ENCODE results near the gene ZNF287.

- no peak for TF ChIP-seq POLR2A (IDR thresholded peaks at IDR 0.05)
- no peak for TF ChIP-seq EP300 (IDR thresholded peaks at IDR 0.05)
- no peak for TF ChIP-seq CTCF (IDR thresholded peaks at IDR 0.05)
Measured at GRCh38 chr17:16617481-16618060, 48.6 kb upstream of the ZNF287 start.
